GM10847 (cell line): ENCODE measurements around the gene NKAIN4.

Source experiments
- POLR2A ChIP-seq: IDR thresholded peaks from 2 replicates; pipeline ENCODE4 v1.6.1; 2011; ENCODE audit not compliant: insufficient read length; ENCODE audit errors: extremely low read depth

The NKAIN4 gene

GRCh38 chr20:63282946-63283345 lies 28.7 kb upstream of the NKAIN4 start:
- TF ChIP-seq POLR2A, result no peak

- TF ChIP-seq POLR2A, result no peak
Measured at GRCh38 chr20:63281742-63282665, 27.7 kb upstream of the NKAIN4 start.

GRCh38 chr20:63280929-63281545 lies 26.8 kb upstream of the NKAIN4 start:
- TF ChIP-seq POLR2A, result no peak

GRCh38 chr20:63280371-63280770 lies 26.1 kb upstream of the NKAIN4 start:
- TF ChIP-seq POLR2A, result no peak

- TF ChIP-seq POLR2A, result no peak
Measured at GRCh38 chr20:63279931-63280330, 25.7 kb upstream of the NKAIN4 start.

- no peak for TF ChIP-seq POLR2A
Measured at GRCh38 chr20:63278661-63279060, 24.4 kb upstream of the NKAIN4 start.

GRCh38 chr20:63277466-63278272 lies 23.4 kb upstream of the NKAIN4 start:
- TF ChIP-seq POLR2A, result no peak

- TF ChIP-seq POLR2A, result no peak
Measured at GRCh38 chr20:63276956-63277355, 22.7 kb upstream of the NKAIN4 start.

- TF ChIP-seq POLR2A, result no peak
Measured at GRCh38 chr20:63275825-63276224, 21.6 kb upstream of the NKAIN4 start.

- no peak for TF ChIP-seq POLR2A
Measured at GRCh38 chr20:63274381-63275228, 20.3 kb upstream of the NKAIN4 start.

GRCh38 chr20:63273635-63274380 lies 19.5 kb upstream of the NKAIN4 start:
- no peak for TF ChIP-seq POLR2A

- no peak for TF ChIP-seq POLR2A
Measured at GRCh38 chr20:63273059-63273579, 18.9 kb upstream of the NKAIN4 start.

GRCh38 chr20:63272105-63273058 lies 18.1 kb upstream of the NKAIN4 start, which contains the start of gene ARFGAP1:
Gene ARFGAP1, plus strand, starts transcription at chr20:63272813. Its CDS starts 2,768 bp downstream, at chr20:63275581.
- TF ChIP-seq POLR2A, result peak; percentile 80
